Fibroblast of pulmonary artery (primary cell): ENCODE results near the gene PAX5.

Experiments used
- DNase-seq: peaks from one replicate; pipeline ENCODE4 v3.0.0-alpha.2; 2010; ENCODE audit warnings: low read depth
- H3K4me3 ChIP-seq: replicated peaks from 2 replicates; pipeline ENCODE4 v1.5.1; 2011; ENCODE audit warnings: low read depth, mild to moderate bottlenecking, control low read depth, low read length, moderate library complexity
- CTCF ChIP-seq: IDR thresholded peaks from 2 replicates; pipeline ENCODE4 v1.5.1; 2011; ENCODE audit warnings: mild to moderate bottlenecking, control low read depth, low read length, inconsistent platforms; ENCODE audit errors: missing control alignments

The PAX5 gene

GRCh38 chr9:36966371-36967097, 67.5 kb downstream of the PAX5 start:
- TF ChIP-seq CTCF: no peak
- no peak for DNase-seq
- no peak overlapping the region for H3K4me3 ChIP-seq

GRCh38 chr9:36964791-36965190, 69.3 kb downstream of the PAX5 start:
- H3K4me3 ChIP-seq: no peak overlapping the region
- TF ChIP-seq CTCF: no peak
- DNase-seq: no peak

GRCh38 chr9:36963346-36963745, 70.7 kb downstream of the PAX5 start:
- no peak for TF ChIP-seq CTCF

GRCh38 chr9:36962691-36963090, 71.4 kb downstream of the PAX5 start:
- H3K4me3 ChIP-seq: no peak overlapping the region
- no peak for DNase-seq
- TF ChIP-seq CTCF: no peak

More at GRCh38 chr9:36963346-36963745, 70.7 kb downstream of the PAX5 start:
- DNase-seq: no peak
- no peak overlapping the region for H3K4me3 ChIP-seq

GRCh38 chr9:36961561-36962325, 72.3 kb downstream of the PAX5 start:
- peak; percentile 16 for DNase-seq
- TF ChIP-seq CTCF: no peak
- peak overlapping the region; percentile 12 for H3K4me3 ChIP-seq

- DNase-seq: no peak
- H3K4me3 ChIP-seq: no peak overlapping the region
- no peak for TF ChIP-seq CTCF
These were observed 73.0 kb downstream of the PAX5 start for GRCh38 chr9:36961051-36961450.
